ENCODE data around the gene SZT2. TPM values are rescaled to one million over a fixed set of nuclear protein-coding genes. Genes with fewer than 3 reads are reported as not detected.

Gene SZT2
- total RNA-seq, 1 experiment from 2014 or later, result 31.3 TPM

DNA sequence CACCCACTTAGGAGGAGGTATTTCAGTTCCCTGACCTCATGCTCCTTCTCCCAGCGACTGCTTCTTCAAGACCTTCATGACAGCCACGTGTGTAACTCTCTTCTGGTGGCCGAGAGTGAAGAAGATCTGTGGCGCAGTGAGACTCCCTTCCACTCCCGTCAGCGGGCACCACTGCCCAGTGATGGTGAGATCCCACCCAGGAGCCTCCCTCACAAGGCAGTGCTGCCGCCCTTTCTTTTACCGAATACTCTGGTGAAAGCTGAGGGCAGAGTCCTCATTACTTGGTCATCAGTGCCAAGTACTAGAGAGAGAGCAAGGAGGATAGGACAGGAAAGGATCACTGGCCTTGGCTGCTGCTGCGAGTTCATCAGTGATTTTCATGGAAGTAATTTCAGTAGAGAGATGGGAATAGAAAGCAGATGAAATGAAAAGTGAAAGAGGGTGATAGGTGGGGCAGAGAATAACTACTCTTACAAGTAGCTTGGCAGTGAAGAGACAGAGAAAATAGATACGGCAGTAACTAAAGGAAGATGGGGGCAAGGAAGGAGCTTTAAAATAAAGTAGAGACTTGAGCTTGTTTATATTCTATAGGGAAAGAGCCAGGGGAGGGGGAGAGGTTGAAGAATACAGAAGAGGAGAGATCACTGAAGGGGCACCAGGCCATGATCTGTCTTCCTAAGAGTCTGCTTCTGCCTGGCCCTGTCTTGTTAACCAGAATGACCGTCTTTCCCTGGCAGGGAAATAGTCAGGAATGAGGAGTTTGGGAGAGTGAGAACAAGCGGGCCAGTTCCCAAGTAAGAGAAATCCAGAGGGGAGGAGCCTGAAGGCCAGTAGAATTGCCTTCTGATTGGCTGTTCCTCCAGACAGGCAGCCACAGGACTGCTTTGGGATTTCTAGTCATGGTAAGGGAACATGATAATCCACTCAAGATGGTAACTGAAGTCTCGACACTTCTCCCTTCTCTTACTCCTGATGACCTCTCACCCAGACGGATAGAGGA, 45.7 kb downstream of the SZT2 start:
- H3K4me2 ChIP-seq (ENCODE audit: low read depth, low read length, poor library complexity, severe bottlenecking), result no peak overlapping the region
- no peaks in the 10 kb centered on the region for H3K9me3 ChIP-seq (ENCODE audit: low read length)
- no peaks in the 10 kb centered on the region for H3K9me2 ChIP-seq (replicated peaks; ENCODE audit: insufficient read depth, low read length)
- H2AFZ ChIP-seq (ENCODE audit: low read length), result no peak overlapping the region
- H3K79me2 ChIP-seq (ENCODE audit: low read length), result no peaks in the 10 kb centered on the region
- H3K27me3 ChIP-seq (ENCODE audit: low read length), result no peaks in the 10 kb centered on the region
- no peak overlapping the region for H3K4me3 ChIP-seq (ENCODE audit: low read length)
- H3K4me1 ChIP-seq (ENCODE audit: low read length), result no peaks in the 10 kb centered on the region
- no peak overlapping the region for H3K9ac ChIP-seq (ENCODE audit: low read length)
- H3K27ac ChIP-seq (ENCODE audit: low read length), result no peak overlapping the region
- no peak for DNase-seq
- peaks cover 6% of the 10 kb centered on the region; the same call in 1 of the 2 replicates for H3K36me3 ChIP-seq (ENCODE audit: insufficient read depth, low read length)
- no peaks in the 10 kb centered on the region for H4K20me1 ChIP-seq (ENCODE audit: insufficient read depth, low read depth, low read length)

DNA sequence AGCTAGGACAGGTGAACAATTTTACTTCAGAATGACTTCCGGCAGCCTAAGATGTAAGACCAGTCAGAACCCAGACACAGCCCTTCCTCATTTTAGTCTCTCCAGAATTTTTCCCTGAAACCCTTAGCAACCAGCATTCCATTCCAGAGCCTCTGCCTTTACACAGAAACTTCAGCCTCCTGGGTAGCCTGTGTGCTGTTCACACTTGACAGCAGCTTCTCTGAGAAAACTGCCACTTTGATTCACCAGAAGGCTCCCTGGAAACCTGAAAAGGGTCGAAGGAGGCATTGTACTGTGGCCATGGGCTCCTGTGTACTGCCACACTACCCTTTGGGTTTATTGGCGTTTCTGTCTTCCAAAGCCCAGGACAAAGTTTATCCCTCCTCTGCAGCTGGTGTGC, 46.7 kb downstream of the SZT2 start:
- no peaks in the 10 kb centered on the region for H3K9me3 ChIP-seq (ENCODE audit: low read length)
- H3K4me1 ChIP-seq (ENCODE audit: low read length), result no peaks in the 10 kb centered on the region
- no peak overlapping the region for H3K9ac ChIP-seq (ENCODE audit: low read length)
- no peak overlapping the region for H3K27ac ChIP-seq (ENCODE audit: low read length)
- DNase-seq, result no peak
- no peak overlapping the region for H3K4me2 ChIP-seq (ENCODE audit: low read depth, low read length, poor library complexity, severe bottlenecking)
- no peaks in the 10 kb centered on the region for H3K79me2 ChIP-seq (ENCODE audit: low read length)
- peaks cover 6% of the 10 kb centered on the region; the same call in 1 of the 2 replicates for H3K36me3 ChIP-seq (ENCODE audit: insufficient read depth, low read length)
- H4K20me1 ChIP-seq (ENCODE audit: insufficient read depth, low read depth, low read length), result no peaks in the 10 kb centered on the region
- no peaks in the 10 kb centered on the region for H3K27me3 ChIP-seq (ENCODE audit: low read length)
- H3K9me2 ChIP-seq (replicated peaks; ENCODE audit: insufficient read depth, low read length), result no peaks in the 10 kb centered on the region
- no peak overlapping the region for H3K4me3 ChIP-seq (ENCODE audit: low read length)
- no peak overlapping the region for H2AFZ ChIP-seq (ENCODE audit: low read length)

DNA sequence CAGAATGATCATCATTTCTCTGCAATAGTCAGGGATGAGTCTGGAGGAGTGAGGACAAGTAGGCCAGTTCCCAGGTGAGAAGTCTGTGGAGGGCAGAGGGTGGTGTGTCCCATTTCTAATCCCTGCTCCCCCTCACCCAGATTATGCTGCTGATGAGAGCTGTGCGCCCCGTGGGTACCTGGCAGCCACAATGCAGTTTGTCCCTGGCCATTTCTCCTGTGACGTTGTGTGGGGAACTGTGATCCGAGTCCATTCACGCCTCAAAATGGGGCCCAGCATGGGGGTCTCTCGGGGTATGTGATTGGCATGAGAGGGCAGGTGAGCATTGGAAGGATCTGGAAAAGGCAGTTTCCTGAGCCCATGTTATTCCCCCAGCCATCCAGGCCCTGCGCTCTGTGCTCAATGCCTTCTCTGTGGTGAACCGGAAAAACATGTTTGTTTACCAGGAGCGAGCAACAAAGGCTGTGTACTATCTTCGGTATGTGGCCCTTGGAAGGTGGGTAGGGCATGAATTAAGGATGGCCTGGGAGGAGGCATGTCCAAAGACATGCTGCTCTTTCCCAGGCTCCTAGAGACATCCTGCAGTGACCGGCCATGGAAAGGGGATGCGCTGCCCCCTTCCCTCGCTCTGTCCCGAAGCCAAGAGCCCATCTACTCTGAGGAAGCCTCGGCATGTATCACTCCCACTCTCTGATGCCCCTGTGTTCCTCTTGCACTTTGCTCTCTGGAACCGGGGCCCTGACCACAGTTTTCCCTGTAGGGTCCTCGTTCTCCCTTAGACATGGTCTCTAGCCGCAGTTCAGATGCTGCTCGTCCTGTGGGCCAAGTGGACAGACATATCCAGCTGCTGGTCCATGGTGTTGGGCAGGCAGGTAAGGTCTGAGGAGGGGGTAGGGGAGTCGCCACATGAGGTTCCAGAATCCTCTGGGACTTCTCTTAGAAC, 47.6 kb downstream of the SZT2 start:
- Histone ChIP-seq H3K9me2 (replicated peaks; ENCODE audit: insufficient read depth, low read length) (no peaks in the 10 kb centered on the region), H4K20me1 (ENCODE audit: insufficient read depth, low read depth, low read length) (no peaks in the 10 kb centered on the region), H3K27ac (ENCODE audit: low read length) (no peak overlapping the region), H3K4me3 (ENCODE audit: low read length) (no peak overlapping the region), H2AFZ (ENCODE audit: low read length) (no peak overlapping the region), H3K4me1 (ENCODE audit: low read length) (no peaks in the 10 kb centered on the region), H3K79me2 (ENCODE audit: low read length) (no peaks in the 10 kb centered on the region), H3K36me3 (ENCODE audit: insufficient read depth, low read length) (peaks cover 6% of the 10 kb centered on the region; the same call in 1 of the 2 replicates), H3K4me2 (ENCODE audit: low read depth, low read length, poor library complexity, severe bottlenecking) (no peak overlapping the region), H3K27me3 (ENCODE audit: low read length) (no peaks in the 10 kb centered on the region), H3K9me3 (ENCODE audit: low read length) (no peaks in the 10 kb centered on the region), H3K9ac (ENCODE audit: low read length) (no peak overlapping the region)
- DNase-seq, result no peak

DNA sequence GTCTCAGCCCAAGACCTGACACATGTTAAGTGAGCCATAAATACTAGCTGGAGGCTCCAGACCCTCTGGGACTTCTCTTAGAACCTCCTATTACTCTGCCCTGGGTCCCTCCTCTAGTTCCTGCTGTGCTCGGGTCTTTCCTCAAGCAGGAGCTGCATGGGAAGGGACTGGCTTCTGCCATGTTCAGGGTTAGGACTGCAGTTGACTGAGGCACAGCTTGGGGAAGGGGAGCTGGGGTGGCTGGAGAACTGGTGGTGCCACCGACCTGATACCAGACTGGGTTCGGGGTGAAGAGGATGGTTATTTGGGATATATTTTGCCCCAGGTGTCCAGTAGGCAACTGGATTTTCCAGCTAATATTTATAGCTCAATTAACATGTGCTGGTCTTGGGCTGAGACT, 48.3 kb downstream of the SZT2 start:
- H3K9ac ChIP-seq (ENCODE audit: low read length), result no peak overlapping the region
- H3K36me3 ChIP-seq (ENCODE audit: insufficient read depth, low read length), result peaks cover 6% of the 10 kb centered on the region; the same call in 1 of the 2 replicates
- no peaks in the 10 kb centered on the region for H3K27me3 ChIP-seq (ENCODE audit: low read length)
- DNase-seq, result no peak
- H3K9me3 ChIP-seq (ENCODE audit: low read length), result no peaks in the 10 kb centered on the region
- H3K4me3 ChIP-seq (ENCODE audit: low read length), result no peak overlapping the region
- no peaks in the 10 kb centered on the region for H3K79me2 ChIP-seq (ENCODE audit: low read length)
- H3K27ac ChIP-seq (ENCODE audit: low read length), result no peak overlapping the region
- H2AFZ ChIP-seq (ENCODE audit: low read length), result no peak overlapping the region
- no peaks in the 10 kb centered on the region for H4K20me1 ChIP-seq (ENCODE audit: insufficient read depth, low read depth, low read length)
- no peaks in the 10 kb centered on the region for H3K9me2 ChIP-seq (replicated peaks; ENCODE audit: insufficient read depth, low read length)
- H3K4me1 ChIP-seq (ENCODE audit: low read length), result no peaks in the 10 kb centered on the region
- H3K4me2 ChIP-seq (ENCODE audit: low read depth, low read length, poor library complexity, severe bottlenecking), result no peak overlapping the region

DNA sequence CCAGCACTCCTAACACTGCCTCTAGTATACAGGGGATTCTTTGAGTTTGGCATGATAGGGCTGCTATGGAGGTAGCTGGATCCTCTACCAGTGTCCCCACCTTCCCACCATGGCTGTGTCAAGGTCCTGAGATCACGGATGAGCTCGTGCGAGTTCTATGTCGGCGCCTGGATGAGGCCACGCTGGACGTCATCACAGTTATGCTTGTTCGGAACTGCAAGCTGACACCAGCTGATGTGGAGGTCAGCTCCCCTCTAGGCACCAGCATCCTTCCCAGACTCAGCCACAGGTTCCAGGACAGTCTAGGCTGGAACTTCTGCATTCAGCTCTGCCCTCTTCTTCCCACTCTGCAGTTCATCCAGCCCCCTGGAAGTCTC, 48.9 kb downstream of the SZT2 start:
- H3K27ac ChIP-seq (ENCODE audit: low read length), result no peak overlapping the region
- no peak for DNase-seq
- H3K4me3 ChIP-seq (ENCODE audit: low read length), result no peak overlapping the region
- H3K79me2 ChIP-seq (ENCODE audit: low read length), result no peaks in the 10 kb centered on the region
- H3K4me2 ChIP-seq (ENCODE audit: low read depth, low read length, poor library complexity, severe bottlenecking), result no peak overlapping the region
- H4K20me1 ChIP-seq (ENCODE audit: insufficient read depth, low read depth, low read length), result no peaks in the 10 kb centered on the region
- no peak overlapping the region for H2AFZ ChIP-seq (ENCODE audit: low read length)
- 0 out of 2 replicates have a peak, but pooled peaks cover 3% of the 10 kb centered on the region for H3K36me3 ChIP-seq (ENCODE audit: insufficient read depth, low read length)
- H3K27me3 ChIP-seq (ENCODE audit: low read length), result no peaks in the 10 kb centered on the region
- H3K9me3 ChIP-seq (ENCODE audit: low read length), result no peaks in the 10 kb centered on the region
- H3K9ac ChIP-seq (ENCODE audit: low read length), result no peak overlapping the region
- no peaks in the 10 kb centered on the region for H3K9me2 ChIP-seq (replicated peaks; ENCODE audit: insufficient read depth, low read length)
- no peaks in the 10 kb centered on the region for H3K4me1 ChIP-seq (ENCODE audit: low read length)

DNA sequence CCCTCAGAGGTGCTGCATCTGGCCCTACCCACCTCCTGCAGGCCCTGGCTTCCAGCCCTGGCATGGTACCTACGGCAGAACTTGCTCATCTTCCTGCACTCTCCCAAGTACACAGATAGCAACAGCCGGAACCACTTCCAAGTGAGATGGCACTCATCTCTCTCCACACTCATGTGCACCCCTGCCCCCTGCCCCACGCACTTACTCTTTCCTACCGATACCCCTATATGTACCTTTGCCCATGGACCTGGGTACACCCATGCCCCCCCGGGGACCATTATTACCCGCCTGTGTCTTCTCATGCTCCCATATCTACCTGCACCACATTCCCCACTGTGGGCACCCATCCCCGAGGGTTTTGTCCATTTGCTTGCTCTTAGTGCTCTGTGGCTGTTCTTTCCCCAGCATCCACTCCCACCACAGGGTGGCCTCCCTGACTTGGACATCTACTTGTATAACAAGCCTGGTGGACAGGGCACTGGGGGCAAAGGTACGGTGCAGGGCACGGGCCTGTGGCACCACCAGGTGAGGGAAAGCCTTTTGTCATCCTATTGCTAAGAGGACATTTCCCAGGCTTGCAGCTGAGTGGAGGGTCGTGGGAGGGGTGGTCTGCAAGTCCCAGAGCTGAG, 49.4 kb downstream of the SZT2 start:
- no peaks in the 10 kb centered on the region for H4K20me1 ChIP-seq (ENCODE audit: insufficient read depth, low read depth, low read length)
- H3K79me2 ChIP-seq (ENCODE audit: low read length), result no peaks in the 10 kb centered on the region
- H2AFZ ChIP-seq (ENCODE audit: low read length), result no peak overlapping the region
- H3K4me3 ChIP-seq (ENCODE audit: low read length), result no peak overlapping the region
- H3K9ac ChIP-seq (ENCODE audit: low read length), result no peak overlapping the region
- no peaks in the 10 kb centered on the region for H3K9me2 ChIP-seq (replicated peaks; ENCODE audit: insufficient read depth, low read length)
- no peak for DNase-seq
- H3K27ac ChIP-seq (ENCODE audit: low read length), result no peak overlapping the region
- no peaks in the 10 kb centered on the region for H3K4me1 ChIP-seq (ENCODE audit: low read length)
- no peak overlapping the region for H3K4me2 ChIP-seq (ENCODE audit: low read depth, low read length, poor library complexity, severe bottlenecking)
- H3K36me3 ChIP-seq (ENCODE audit: insufficient read depth, low read length), result 0 out of 2 replicates have a peak, but pooled peaks cover 5% of the 10 kb centered on the region
- H3K27me3 ChIP-seq (ENCODE audit: low read length), result no peaks in the 10 kb centered on the region
- H3K9me3 ChIP-seq (ENCODE audit: low read length), result no peaks in the 10 kb centered on the region

DNA sequence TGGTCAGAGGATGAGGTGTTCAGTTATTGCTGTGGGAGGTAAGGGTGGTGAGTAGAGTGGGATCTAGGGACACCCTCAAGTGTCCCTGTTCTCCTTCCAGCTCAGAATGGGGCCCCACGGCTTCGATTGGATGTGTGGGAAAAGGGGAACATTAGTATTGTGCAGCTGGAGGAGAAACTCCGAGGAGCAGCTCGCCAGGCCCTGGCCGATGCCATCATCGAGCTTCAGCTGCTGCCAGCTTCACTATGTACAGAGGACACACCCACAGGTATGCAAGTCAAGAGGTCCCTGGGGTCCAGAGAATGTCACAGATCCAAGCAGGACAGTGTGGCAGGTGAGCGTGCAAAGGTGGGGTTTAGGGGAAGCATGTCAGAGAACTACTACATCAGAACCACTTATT, 50.1 kb downstream of the SZT2 start:
- H3K36me3 ChIP-seq (ENCODE audit: insufficient read depth, low read length), result 0 out of 2 replicates have a peak, but pooled peaks cover 2% of the 10 kb centered on the region
- no peaks in the 10 kb centered on the region for H3K4me1 ChIP-seq (ENCODE audit: low read length)
- no peaks in the 10 kb centered on the region for H3K27me3 ChIP-seq (ENCODE audit: low read length)
- H3K9ac ChIP-seq (ENCODE audit: low read length), result no peak overlapping the region
- no peaks in the 10 kb centered on the region for H4K20me1 ChIP-seq (ENCODE audit: insufficient read depth, low read depth, low read length)
- H2AFZ ChIP-seq (ENCODE audit: low read length), result no peak overlapping the region
- no peaks in the 10 kb centered on the region for H3K9me2 ChIP-seq (replicated peaks; ENCODE audit: insufficient read depth, low read length)
- H3K4me3 ChIP-seq (ENCODE audit: low read length), result no peak overlapping the region
- DNase-seq, result no peak
- H3K4me2 ChIP-seq (ENCODE audit: low read depth, low read length, poor library complexity, severe bottlenecking), result no peak overlapping the region
- no peaks in the 10 kb centered on the region for H3K79me2 ChIP-seq (ENCODE audit: low read length)
- no peak overlapping the region for H3K27ac ChIP-seq (ENCODE audit: low read length)
- no peaks in the 10 kb centered on the region for H3K9me3 ChIP-seq (ENCODE audit: low read length)
